Activated CD4-positive, alpha-beta T cell treated with anti-CD3 and anti-CD28 coated beads, Interleukin-2, amount 50 U/mL, for 48 hours (primary cell): ENCODE results near the gene SCAANT1.

Source experiments
- DNase-seq, 2 experiments: peaks; one replicate each; pipeline ENCODE4 v3.0.0-alpha.2; 2020

Gene SCAANT1

DNA sequence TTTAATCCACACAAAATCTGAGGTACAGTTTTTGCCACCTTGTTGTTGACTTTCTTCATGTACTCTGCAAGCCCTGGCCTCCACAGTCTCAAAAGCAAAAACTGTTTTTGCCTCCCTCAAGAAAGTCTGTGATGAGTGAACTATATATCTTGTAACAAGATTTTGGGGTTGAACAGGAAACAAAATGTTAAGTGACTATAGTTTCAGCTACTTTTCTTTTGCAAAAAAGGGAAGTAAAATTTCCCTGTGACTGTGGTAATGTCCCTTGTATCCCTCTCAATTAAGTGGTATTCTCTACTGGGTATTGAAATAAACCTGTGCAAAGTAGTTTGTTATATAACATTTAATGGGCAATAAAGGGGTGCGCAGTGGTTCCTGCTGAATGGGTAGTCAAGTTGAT, 21.3 kb upstream of the SCAANT1 start:
- no peak for DNase-seq

DNA sequence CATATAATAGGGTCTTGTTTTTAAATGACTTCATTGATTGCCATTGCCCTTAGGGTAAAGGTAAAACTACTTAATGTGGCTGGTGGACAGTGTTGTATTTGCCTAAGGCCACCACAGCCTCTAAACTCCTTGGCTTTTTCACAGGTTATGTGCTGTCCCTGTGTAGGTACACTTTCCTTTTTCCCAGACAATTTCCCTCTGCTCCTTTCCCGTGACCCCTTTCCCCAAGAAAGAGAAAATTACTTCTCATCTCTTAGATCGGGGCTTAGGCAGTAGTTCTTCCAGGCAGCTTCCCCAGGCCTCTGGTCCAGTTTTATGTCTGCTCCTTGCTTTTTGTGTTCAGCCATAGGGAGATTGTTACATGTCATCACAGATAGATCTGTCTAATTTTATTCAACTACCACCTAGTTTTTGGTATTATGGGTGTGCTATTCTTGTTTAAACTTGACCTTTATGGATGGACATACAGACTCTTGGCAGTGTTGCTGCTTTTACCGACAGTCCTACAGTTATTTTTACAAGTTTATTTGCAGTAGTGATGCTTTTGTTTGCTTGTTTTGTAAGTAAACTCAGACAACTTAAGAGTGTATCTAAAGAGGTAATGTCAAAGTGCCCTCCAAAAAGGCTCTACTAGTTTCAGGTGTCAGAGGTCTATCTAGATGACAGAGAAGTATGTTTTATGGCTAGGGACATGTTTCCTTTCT, 20.5 kb upstream of the SCAANT1 start:
- DNase-seq, result no peak

DNA sequence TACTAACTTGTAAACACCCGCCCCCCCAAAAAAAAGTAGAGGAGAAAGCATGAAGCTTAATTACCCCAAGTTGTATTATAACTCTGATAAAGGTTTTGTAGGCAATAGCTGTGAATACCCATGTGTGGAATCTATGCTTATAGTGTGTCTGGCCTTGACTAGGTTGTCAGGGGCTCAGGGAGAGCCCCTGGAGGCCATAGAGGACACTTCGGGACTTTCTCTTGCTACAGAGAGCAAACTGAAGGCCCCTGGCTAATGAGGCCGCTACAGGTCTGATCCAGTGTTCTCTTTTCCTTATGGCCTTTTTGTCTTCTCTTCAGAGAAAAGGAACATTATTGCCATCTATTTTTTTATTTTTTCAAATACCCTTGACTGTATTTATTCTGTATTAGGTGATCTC, 19.1 kb upstream of the SCAANT1 start:
- DNase-seq, result no peak

DNA sequence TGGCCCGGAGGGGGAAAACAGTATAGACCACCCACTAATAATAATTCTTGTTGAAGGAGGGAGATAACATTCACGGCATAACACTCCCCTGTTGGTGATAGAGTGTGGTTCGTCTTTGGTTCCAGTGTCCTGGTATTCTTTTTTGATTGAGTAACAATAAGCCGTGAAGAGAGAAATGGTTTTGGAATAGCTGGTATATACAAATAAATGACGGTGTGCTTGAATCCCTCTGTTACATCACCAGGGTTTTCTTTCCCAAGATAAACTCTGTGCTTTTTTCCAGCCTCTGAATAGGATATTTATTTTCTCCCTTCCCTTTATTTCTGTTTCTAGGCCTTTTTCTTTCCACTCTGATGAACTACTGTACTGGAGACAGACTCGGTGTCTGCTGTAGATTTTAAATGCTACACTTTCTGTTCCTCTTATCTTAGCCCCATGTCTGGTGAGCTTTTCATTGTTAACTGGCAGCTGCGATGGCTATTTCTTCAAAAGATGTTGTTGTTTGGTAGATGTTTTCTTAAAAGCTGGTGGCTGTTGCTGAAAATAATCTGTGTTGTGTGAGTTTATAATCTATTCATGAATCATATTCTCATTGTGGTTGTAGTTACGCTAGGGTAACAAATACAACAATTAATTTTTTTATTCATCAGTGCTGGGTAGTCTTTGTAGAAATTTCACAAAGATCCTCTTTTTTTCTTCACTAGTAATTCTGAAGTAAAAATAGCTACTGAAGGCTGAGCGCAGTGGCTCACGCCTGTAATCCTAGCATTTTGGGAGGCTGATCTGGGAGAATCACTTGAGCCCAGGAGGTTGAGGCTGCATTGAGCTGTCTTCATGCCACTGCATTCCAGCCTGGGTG, 15.5 kb upstream of the SCAANT1 start:
- no peak for DNase-seq

DNA sequence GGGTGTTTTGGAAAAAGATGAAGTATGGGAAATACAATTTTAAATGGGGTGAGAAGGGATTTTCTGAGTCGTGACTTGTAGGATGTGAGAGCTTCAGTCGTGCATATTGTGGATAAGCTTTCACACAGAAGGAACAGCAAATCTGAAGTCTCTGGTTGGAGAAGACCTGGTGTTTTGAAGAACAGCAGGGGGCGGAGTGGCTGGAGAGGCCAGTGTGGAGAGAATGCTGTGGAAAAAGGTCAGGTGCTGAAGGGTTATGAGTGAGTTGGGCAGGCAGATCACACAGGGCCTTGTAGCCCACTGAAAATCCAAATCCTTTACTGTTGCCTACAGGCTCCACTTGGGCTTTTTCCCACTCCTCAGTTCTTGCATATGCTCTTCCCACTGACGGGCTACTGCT, 14.1 kb upstream of the SCAANT1 start:
- DNase-seq, result no peak

DNA sequence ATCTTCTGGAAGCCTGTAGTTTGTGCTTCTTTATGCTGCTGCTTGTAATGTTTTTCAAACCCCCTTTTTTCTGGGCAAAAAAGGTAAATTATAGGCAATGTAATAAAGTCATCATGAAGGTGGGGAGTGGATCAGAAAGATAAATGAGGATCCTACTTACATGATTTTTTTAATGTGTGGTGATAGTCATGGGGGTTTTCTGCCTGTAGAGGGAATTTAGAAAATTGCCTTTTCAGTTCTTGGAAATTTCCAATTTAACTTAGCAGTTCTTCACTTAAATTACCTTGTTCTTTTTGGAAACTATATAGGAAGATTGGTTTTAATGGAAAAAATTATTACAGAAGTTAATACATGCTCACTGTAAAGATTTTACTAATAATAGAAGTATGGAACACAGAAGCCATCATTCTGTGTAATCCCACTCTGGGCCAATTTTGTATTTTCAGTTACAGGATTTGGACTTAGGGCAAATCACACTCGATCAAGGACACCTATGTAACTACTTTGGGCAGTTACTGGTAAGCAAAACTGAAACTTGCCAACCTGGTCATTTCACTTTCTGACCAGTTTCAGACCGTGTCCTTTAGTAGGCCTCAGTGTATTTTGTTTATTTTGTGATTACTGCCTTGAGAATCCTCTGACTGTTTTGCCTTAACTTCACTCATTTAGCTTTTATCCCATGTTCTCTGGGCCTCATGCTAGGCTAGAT, 10.5 kb upstream of the SCAANT1 start:
- DNase-seq, result no peak

DNA sequence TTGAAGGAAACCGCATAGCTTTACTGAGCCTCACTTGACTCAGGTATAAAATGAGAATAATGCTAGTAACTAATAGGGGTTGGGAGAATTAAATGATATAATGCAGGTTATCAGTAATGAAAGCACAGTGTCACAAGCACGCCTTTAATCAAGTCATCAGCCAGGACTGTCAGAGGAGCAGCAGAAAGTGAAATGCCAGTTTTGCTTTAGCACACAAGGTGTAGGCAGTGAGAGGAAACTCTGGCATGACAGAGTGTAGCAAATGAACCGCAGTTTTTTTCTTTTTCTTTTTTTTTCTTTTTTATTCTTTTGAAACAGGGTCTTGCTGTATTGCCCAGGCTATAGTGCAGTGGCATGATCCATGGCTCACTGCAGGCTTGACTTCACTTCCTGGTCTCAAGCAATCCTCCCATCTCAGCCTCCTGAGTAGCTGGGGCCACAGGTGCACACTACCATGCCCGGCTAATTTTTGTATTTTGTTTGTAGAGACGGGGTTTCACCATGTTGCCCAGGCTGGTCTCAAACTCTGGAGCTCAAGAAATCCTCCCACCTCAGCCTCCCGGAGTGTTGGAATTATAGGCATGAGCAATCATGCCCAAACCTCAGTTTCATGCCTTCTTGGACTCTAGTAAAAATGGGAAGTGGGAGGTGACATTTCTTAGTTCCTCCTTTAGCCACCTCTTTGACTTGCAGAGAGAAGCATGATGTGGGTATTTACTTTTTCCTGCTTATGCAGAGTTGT, 9.7 kb upstream of the SCAANT1 start:
- DNase-seq, result no peak

DNA sequence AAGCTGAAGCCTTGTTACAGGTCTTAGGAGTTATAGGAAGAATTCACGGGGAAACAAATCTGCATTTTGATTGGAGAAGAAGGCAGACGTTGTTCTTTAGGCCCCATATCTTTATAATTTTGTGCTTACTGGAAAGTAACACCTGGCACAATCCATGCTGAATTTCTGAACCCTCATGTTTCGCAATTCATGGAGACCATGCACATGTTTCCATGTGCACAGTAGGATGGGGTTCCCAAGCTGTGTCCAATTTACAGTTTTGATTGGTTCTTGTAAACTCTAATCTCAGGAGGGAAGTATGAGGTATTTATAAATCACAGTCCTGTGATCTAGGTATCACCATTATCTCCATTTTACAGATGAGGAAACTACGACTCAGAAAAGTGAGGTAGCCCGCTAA, 7.8 kb upstream of the SCAANT1 start:
- no peak for DNase-seq

DNA sequence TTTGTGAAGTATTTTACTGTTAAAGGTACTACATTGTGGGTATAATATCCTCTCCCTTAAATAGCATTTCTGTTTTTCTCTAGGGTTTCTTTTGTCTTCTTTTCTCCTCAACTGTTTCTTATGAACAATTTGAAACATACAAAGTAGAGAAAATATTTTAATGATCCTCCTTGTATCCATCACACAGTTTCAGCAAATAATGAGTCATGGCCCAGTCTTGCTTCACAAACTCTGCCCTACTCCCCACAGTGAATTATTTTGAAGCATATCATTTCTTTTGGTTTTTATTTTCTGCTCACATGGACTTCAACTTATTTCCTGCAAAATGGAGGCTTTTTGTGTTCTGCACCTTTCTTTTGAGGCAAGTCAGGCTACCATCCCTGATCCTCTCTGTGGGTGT, 6.1 kb upstream of the SCAANT1 start:
- DNase-seq, result no peak

DNA sequence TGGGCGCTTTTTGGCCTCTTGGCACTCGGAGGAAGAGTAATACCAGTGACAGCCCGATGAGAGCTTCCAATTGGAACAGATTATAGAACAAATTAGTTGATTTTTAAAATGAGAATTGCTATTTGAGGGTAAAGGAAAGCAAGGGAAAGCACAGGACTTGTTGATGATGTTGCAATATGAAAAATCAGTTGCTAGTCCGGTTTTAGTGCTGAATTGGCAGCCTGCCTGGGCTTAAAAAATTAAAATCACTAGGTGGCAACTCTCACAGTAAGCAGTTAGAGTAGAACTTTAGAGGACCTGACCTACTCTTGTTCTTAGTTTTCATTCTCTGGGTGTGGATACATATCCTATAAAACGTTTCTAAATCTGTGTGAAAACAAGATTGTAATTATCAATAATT, 2.1 kb upstream of the SCAANT1 start:
- no peak for DNase-seq

DNA sequence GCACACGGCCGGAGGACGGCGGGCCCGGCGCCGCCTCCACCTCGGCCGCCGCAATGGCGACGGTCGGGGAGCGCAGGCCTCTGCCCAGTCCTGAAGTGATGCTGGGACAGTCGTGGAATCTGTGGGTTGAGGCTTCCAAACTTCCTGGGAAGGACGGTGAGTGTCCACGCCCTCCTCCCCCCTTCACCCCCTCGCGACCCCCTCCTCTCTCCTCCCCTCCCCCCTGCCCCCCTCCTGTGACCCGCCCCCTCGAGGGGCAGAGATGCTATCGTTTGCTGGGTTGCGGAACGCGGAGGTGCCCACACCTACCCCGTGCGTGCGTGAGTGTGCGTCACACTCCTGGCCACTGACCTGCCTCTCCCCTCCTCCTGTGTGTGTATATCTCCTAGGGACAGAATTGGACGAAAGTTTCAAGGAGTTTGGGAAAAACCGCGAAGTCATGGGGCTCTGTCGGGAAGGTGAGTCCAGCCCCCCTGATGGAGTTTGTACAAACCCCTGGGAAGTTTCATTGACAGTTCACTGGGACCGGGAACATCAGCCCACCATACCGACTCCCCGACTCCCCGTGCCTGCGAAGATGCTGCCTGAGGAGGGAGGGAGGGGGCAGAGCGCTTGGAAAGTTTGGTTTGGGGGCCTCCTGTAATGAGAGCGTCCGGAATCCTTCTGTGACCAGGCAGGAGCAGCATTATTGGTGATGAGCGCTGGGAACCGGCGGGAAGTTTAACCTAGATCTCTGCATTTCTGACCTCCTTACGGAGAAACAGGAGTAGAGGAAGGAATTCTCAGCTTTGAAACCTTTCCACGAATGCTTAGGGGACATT, 795 bp upstream of the SCAANT1 start:
- peak; percentile 52 to 61 for DNase-seq

DNA sequence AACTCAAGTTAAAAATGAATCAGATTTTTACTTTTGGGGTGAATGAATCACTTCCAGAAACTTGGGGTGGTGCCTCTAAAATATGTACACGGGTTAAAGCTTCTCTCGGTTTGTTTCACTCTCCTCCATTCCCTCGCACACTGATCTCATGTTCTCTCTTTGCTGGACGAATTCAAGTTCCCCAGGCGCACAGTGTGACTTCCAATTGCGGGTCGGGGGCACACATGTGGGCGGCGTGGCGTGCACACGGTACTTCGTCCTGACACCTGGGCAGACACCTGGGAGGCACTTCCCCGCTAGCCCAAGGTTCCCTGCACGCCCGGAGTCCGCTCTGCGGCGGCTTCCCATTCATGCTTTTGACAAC, 692 bp downstream of the SCAANT1 start:
- DNase-seq, result no peak

DNA sequence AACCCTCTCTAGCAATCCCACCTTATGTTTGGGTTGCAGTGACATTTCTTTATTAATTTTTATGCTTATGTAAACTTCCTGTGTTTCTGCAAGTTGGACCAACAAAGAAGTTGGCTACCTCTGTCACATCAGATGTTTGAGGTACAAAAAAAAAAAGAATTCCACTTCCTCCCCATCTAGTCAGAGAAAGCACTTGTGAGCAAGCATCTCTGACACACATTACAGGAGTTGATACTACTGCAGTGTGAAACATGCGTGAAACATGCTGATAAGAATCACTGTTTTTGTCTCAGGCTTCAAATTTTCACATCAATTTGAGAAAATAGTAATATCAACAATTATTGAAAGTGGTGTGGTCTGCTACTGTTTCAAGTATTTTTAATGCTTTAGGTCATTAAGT, 1.3 kb downstream of the SCAANT1 start:
- no peak for DNase-seq

DNA sequence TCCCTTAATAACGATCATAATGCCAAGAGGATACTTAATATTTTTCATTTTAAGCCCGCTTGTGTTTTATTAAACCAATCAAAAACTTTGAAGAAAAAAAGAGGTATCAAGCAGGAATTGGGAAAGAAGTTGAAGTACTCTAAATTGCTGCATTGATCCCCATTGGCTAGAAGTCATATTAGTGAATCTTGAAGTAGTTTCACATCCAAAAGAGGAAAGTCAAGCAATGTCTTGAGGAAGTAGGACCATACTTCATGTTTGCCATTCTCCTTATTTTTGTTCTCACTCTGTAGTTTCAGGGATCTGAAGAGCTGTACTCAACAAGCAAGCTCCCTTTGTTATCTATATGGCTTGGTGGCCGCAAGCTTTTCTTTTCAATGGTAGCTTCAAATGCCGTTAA, 2.2 kb downstream of the SCAANT1 start:
- no peak for DNase-seq

DNA sequence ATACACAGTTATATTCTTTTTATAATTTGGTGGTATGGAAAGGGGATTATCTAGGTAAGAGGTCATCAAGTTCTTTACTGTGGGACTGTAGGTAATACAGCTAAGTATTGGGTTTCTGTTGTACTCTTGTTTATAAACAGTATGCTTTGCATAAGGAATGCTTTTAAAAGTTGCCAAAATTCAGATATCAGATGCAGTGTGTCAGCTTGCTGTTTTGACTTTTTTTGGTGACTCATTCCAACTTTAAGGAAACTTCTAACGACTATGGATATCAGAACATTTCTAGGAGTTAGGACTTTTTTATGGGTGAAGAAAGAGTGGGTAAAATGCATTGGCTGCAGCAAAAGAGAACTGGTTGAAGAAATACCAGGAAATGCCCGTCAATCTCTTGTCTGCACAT, 2.8 kb downstream of the SCAANT1 start:
- DNase-seq, result no peak

DNA sequence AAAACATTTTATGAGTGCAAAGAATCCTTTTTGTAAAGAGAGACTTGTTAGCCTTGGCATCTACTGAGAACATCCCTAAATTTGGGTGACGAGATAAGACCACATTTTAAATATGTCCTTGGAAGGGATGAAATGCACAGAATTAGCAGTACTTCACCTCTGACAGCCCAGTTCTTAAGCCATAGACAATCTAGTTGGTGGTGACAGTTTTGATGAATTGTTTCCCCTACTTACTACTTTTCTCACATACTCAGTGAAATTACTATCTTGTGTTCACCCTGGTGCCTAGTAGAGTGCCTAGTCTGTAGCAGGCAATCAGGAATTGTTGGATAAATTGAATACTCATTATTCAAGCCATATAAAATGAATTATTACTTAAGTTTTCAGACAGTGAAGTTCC, 3.4 kb downstream of the SCAANT1 start:
- no peak for DNase-seq

DNA sequence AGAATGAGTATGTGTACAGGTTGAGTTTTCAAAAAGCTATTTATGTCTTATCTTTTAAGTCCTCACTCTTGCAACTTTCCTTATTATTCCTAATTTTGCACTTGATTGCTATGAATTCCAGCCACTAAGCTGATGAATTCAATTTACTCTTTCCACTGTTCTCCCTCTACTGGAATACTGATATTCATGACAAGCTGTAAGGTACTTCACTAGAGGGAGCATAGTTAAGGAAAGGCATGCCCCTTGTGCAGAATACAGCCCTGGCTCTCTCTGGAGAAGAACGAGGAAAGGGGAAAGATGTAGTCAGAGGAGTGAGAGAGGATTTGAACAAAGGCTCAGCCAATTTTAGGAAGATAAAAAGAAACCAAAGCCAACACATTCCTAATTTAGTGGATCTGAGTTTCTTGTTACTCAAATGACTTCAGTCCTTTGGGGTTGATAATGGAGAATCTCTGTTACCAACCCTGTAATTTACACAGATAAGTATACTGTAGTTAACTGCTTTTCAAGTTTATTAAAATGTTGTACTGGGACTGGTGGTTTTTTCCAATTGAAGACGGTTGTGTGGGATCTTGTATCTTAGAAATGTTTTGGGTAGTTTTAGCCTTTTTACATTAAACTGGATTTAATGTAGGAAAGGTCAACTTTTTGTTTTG, 4.0 kb downstream of the SCAANT1 start:
- DNase-seq, result no peak

DNA sequence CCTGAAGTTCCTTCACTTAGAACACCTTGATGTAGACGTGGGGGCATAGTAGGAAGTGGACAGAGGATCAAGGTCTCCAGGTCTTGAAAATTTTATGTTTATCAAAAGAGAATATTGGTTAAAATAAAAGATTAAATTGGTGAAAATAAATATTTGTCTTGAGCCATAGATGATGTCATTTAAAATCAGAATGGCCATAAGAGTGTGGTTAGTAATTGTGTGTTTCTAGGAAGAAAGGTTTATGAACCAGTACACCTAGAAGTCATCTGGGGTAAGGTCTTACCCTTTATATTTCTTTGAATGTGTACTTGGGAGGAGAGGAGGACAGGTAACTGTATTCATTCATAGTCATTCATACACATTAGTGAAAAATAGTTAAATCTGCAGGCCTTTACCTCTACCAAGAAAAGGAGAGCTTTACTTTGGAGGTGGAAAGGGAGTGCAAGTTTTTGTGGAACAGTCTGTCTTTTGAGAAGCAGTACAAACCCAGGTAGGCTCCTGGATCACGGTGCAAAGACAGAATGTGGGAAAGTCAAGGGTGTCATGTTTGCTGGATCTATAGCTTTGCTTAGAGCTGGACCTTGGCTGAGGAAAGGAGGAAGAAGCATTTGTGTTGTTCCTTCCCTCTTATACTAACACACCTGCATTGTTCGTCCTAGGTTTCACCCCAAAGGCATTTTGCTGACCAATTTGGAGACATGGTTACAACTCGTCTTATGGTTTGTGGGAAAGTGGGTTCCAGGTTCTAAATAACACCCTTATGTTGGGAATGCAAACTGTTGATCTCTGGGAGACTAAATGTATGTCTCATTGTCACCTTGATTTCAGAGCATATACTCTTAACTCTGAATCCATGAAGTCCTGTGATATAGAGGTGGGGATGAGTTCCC, 6.2 kb downstream of the SCAANT1 start:
- DNase-seq, result no peak

DNA sequence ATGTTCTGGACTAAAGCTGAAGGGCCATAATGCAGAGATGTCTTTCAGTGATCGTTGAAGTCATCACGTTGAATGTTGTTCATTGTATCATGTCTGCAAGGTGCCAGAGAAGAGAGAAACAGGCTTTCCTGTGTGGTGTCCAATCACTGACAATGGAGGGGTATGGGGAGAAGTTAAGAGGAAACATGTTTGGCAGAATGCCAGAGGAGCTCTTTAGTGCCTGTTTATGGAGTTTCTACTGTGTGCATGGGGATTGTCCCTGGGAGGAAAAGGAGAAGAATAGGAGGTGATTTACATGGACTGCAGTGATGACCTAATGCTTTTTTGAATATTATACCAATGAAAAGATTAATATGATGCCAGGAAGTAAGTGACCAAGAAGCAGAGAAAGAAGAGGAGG, 11.7 kb downstream of the SCAANT1 start:
- DNase-seq, result no peak

DNA sequence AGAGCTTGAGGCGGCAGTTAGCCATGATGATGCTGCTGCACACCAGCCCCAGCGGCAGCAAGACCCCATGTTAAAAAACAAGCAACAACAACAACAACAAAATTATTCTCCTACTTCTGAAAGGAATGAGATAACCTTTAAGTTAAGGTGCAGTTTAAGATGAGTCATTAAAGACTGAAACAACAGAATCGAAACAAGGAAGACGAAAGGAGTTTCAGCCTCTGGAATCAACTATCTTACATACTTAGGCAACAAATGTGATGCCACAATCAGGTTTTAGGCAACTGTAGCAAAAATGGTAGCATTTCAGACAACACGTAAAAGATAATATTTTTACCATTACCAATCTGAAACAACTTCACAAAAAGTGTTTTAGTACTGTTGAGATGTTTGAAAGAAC, 12.2 kb downstream of the SCAANT1 start:
- no peak for DNase-seq
